HFFc6 (cell line): Measurements from ENCODE around the gene BACE1. TPM values are rescaled to one million over a fixed set of nuclear protein-coding genes. Genes with fewer than 3 reads are reported as not detected.

ENCODE experiments used
- DNase-seq: peaks from one replicate; pipeline ENCODE4 v3.0.0-alpha.2; 2018
- H3K27ac Mint-ChIP-seq: 2 replicates; pipeline ENCODE4 v1.8.0; 2020; ENCODE audit warnings: mild to moderate bottlenecking, mixed read lengths
- H3K27me3 Mint-ChIP-seq: 2 replicates; pipeline ENCODE4 v1.8.0; 2021; ENCODE audit warnings: mild to moderate bottlenecking, moderate library complexity, mixed read lengths; ENCODE audit not compliant: insufficient read depth
- H3K36me3 Mint-ChIP-seq: 2 replicates; pipeline ENCODE4 v1.8.0; 2021; ENCODE audit warnings: low read depth, mixed read lengths
- H3K4me1 Mint-ChIP-seq: 2 replicates; pipeline ENCODE4 v1.8.0; 2020; ENCODE audit warnings: low read depth, mixed read lengths
- H3K4me3 Mint-ChIP-seq: 2 replicates; pipeline ENCODE4 v1.8.0; 2020; ENCODE audit warnings: mild to moderate bottlenecking, moderate library complexity, mixed read lengths
- H3K9me3 Mint-ChIP-seq: 2 replicates; pipeline ENCODE4 v1.8.0; 2020; ENCODE audit warnings: mild to moderate bottlenecking, mixed read lengths
- CTCF ChIP-seq: fragments of 200-600 bp; sonication (generic); IDR thresholded peaks from 2 replicates; pipeline ENCODE4 v1.5.0; 2021; ENCODE audit warnings: antibody characterized with exemption, mild to moderate bottlenecking
- total RNA-seq, 6 experiments: library from RNA; stranded (reverse); fragmentation: NEBNext Ultra II Directional; extraction: Animal tissue kit (Norgen Biotek cat#: 25700); gene quantifications; 2 replicates in 1 of 6; 3 replicates in 5 of 6; pipeline ENCODE4 v1.2.3, GENCODE V29; 2021

Gene BACE1
- total RNA-seq, 6 experiments from 2014 or later: 59.6 to 80.8 (median 70.7) TPM

- Mint-ChIP-seq H3K36me3 (no peaks in the 10 kb centered on the region; the same call in 1 of the 2 replicates), H3K27me3 (no peaks in the 10 kb centered on the region; the same call in 1 of the 2 replicates), H3K27ac (no peak overlapping the region), H3K9me3 (no peaks in the 10 kb centered on the region), H3K4me1 (peaks cover 18% of the 10 kb centered on the region), H3K4me3 (no peak overlapping the region)
- TF ChIP-seq CTCF: no peak
- DNase-seq: no peak
These were observed 10.9 kb downstream of the BACE1 start for GRCh38 chr11:117305145-117305544.

- H3K27me3 Mint-ChIP-seq: no peaks in the 10 kb centered on the region; the same call in 1 of the 2 replicates
- H3K4me3 Mint-ChIP-seq: no peak overlapping the region
- no peaks in the 10 kb centered on the region for H3K9me3 Mint-ChIP-seq
These were observed 12.3 kb downstream of the BACE1 start for GRCh38 chr11:117303646-117304315.

GRCh38 chr11:117303101-117303500 is 13.0 kb downstream of the BACE1 start:
- no peak for DNase-seq
- Mint-ChIP-seq H3K4me1 (peaks cover 21% of the 10 kb centered on the region), H3K4me3 (no peak overlapping the region), H3K9me3 (no peaks in the 10 kb centered on the region), H3K27ac (no peak overlapping the region), H3K36me3 (no peaks in the 10 kb centered on the region; the same call in 1 of the 2 replicates), H3K27me3 (no peaks in the 10 kb centered on the region; the same call in 1 of the 2 replicates)
- no peak for TF ChIP-seq CTCF

More at GRCh38 chr11:117303646-117304315, 12.3 kb downstream of the BACE1 start:
- Mint-ChIP-seq H3K36me3 (no peaks in the 10 kb centered on the region; the same call in 1 of the 2 replicates), H3K27ac (no peak overlapping the region), H3K4me1 (peaks cover 21% of the 10 kb centered on the region)
- DNase-seq: no peak
- TF ChIP-seq CTCF: no peak

GRCh38 chr11:117302228-117302627 is 13.8 kb downstream of the BACE1 start:
- Mint-ChIP-seq H3K27ac (no peak overlapping the region), H3K27me3 (no peaks in the 10 kb centered on the region; the same call in 1 of the 2 replicates), H3K9me3 (no peaks in the 10 kb centered on the region), H3K4me3 (no peak overlapping the region), H3K36me3 (no peaks in the 10 kb centered on the region; the same call in 1 of the 2 replicates), H3K4me1 (peaks cover 21% of the 10 kb centered on the region)
- TF ChIP-seq CTCF: no peak
- DNase-seq: no peak

GRCh38 chr11:117300773-117301172 is 15.3 kb downstream of the BACE1 start:
- H3K27me3 Mint-ChIP-seq: no peaks in the 10 kb centered on the region; the same call in none of the 2 replicates
- peaks cover 4% of the 10 kb centered on the region; the same call in 1 of the 2 replicates for H3K36me3 Mint-ChIP-seq
- peak overlapping the region; percentile 14 for H3K4me3 Mint-ChIP-seq
- H3K9me3 Mint-ChIP-seq: no peaks in the 10 kb centered on the region
- TF ChIP-seq CTCF: no peak
- H3K27ac Mint-ChIP-seq: peak overlapping the region; percentile 49
- peaks cover 21% of the 10 kb centered on the region for H3K4me1 Mint-ChIP-seq
- DNase-seq: no peak
